HL-60 (cell line): ENCODE data around the gene ESR1.

Source experiments
- DNase-seq, 2 experiments: peaks; one replicate each; pipeline ENCODE4 v3.0.0-alpha.2; 2010 to 2020; ENCODE audit warnings: low read depth in 1 of 2, low spot score in 1 of 2
- H3K27ac ChIP-seq: fragments of 250-450 bp; sonication (Bioruptor Pico); replicated peaks from 2 replicates; pipeline ENCODE4 v1.5.1; 2020; ENCODE audit warnings: mild to moderate bottlenecking, moderate library complexity
- H3K27me3 ChIP-seq: fragments of 250-450 bp; sonication (Bioruptor Pico); 2 replicates; pipeline ENCODE4 v1.5.1; 2021; ENCODE audit warnings: mild to moderate bottlenecking, moderate library complexity; ENCODE audit not compliant: insufficient read depth, poor library complexity, severe bottlenecking
- H3K4me3 ChIP-seq: replicated peaks from 2 replicates; pipeline ENCODE4 v1.5.1; 2011; ENCODE audit warnings: mild to moderate bottlenecking, control low read depth, low read length; ENCODE audit not compliant: insufficient read depth
- CTCF ChIP-seq: IDR thresholded peaks from one replicate; pipeline ENCODE4 v1.5.1; 2011; ENCODE audit warnings: low read length, control low read depth, inconsistent platforms; ENCODE audit not compliant: insufficient read depth
- GABPA ChIP-seq: IDR thresholded peaks from 2 replicates; pipeline ENCODE4 v1.6.1; 2012; ENCODE audit warnings: low read depth
- POLR2AphosphoS5 ChIP-seq: IDR thresholded peaks from 2 replicates; pipeline ENCODE4 v1.6.1; 2012; ENCODE audit warnings: low read depth
- REST ChIP-seq: IDR thresholded peaks from 2 replicates; pipeline ENCODE4 v1.6.1; 2012; ENCODE audit warnings: low read depth; ENCODE audit not compliant: insufficient replicate concordance
- SPI1 ChIP-seq: IDR thresholded peaks from 2 replicates; pipeline ENCODE4 v1.6.1; 2012; ENCODE audit warnings: low read depth, mild to moderate bottlenecking, borderline replicate concordance

ESR1 gene

GRCh38 chr6:152087096-152087495, 279.6 kb downstream of the ESR1 start:
- no peak overlapping the region for H3K4me3 ChIP-seq
- TF ChIP-seq CTCF (no peak), SPI1 (no peak), REST (no peak), GABPA (no peak), POLR2AphosphoS5 (no peak)
- no peak overlapping the region for H3K27ac ChIP-seq
- H3K27me3 ChIP-seq = no peaks in the 10 kb centered on the region
- no peak for DNase-seq

- H3K27me3 ChIP-seq = no peaks in the 10 kb centered on the region
- H3K4me3 ChIP-seq = no peak overlapping the region
- no peak overlapping the region for H3K27ac ChIP-seq
- TF ChIP-seq SPI1 = no peak
- TF ChIP-seq POLR2AphosphoS5 = no peak
- no peak for TF ChIP-seq GABPA
- no peak for TF ChIP-seq CTCF
- TF ChIP-seq REST = no peak
- no peak for DNase-seq
Observed at GRCh38 chr6:152087701-152088100, 280.2 kb downstream of the ESR1 start.

- Histone ChIP-seq H3K4me3 (no peak overlapping the region), H3K27ac (no peak overlapping the region), H3K27me3 (no peaks in the 10 kb centered on the region)
- TF ChIP-seq GABPA = no peak
- TF ChIP-seq CTCF = no peak
- TF ChIP-seq REST = no peak
- TF ChIP-seq POLR2AphosphoS5 = no peak
- TF ChIP-seq SPI1 = no peak
- no peak for DNase-seq
Observed at GRCh38 chr6:152089992-152090391, 282.5 kb downstream of the ESR1 start.
